Effector memory CD8-positive, alpha-beta T cell (primary cell): ENCODE results near the gene RNASE11.

ENCODE experiments used
- ATAC-seq: fragments of 150-1000 bp; cut with Tn5 transposase; replicated peaks from 2 replicates; pipeline ENCODE4 v1.10.0; 2021; ENCODE audit warnings: mild to moderate bottlenecking, moderate library complexity
- DNase-seq, 3 experiments: peaks; one replicate each; pipeline ENCODE4 v3.0.0; 2021
- H3K27ac Mint-ChIP-seq, 2 donors: one replicate each; pipeline ENCODE4 v1.8.0; 2022; ENCODE audit warnings: mild to moderate bottlenecking in 2 of 2, mixed read lengths in 2 of 2, moderate library complexity in 2 of 2
- H3K27me3 Mint-ChIP-seq, 2 donors: one replicate each; pipeline ENCODE4 v1.8.0; 2022; ENCODE audit warnings: mixed read lengths in 2 of 2
- H3K36me3 Mint-ChIP-seq: one replicate; pipeline ENCODE4 v1.8.0; 2022; ENCODE audit warnings: mild to moderate bottlenecking, moderate library complexity, mixed read lengths; ENCODE audit not compliant: insufficient read depth
- H3K4me1 Mint-ChIP-seq, 2 donors: one replicate each; pipeline ENCODE4 v1.8.0; 2022; ENCODE audit warnings: low read depth in 2 of 2, mixed read lengths in 2 of 2
- H3K4me3 Mint-ChIP-seq, 2 donors: one replicate each; pipeline ENCODE4 v1.8.0; 2022; ENCODE audit warnings: mild to moderate bottlenecking in 2 of 2, mixed read lengths in 2 of 2, moderate library complexity in 2 of 2
- H3K9me3 Mint-ChIP-seq, 2 donors: one replicate each; pipeline ENCODE4 v1.8.0; 2022; ENCODE audit warnings: mixed read lengths in 2 of 2

Gene RNASE11

GRCh38 chr14:20557212-20557542, 30.6 kb downstream of the RNASE11 start:
- no peaks in the 10 kb centered on the region for H3K4me1 Mint-ChIP-seq
- no peak overlapping the region for H3K4me3 Mint-ChIP-seq
- H3K27ac Mint-ChIP-seq: no peak overlapping the region
- DNase-seq (no peak), ATAC-seq (no peak)
- H3K27me3 Mint-ChIP-seq: peaks cover 9 to 10% of the 10 kb centered on the region in 2 donors
- H3K9me3 Mint-ChIP-seq: no peaks in the 10 kb centered on the region
- no peaks in the 10 kb centered on the region for H3K36me3 Mint-ChIP-seq

GRCh38 chr14:20556500-20557211, 31.1 kb downstream of the RNASE11 start:
- Mint-ChIP-seq H3K27me3 (peaks cover 9 to 10% of the 10 kb centered on the region in 2 donors), H3K4me1 (no peaks in the 10 kb centered on the region), H3K9me3 (no peaks in the 10 kb centered on the region), H3K4me3 (no peak overlapping the region), H3K36me3 (no peaks in the 10 kb centered on the region), H3K27ac (no peak overlapping the region)
- ATAC-seq: no peak
- DNase-seq: no peak

GRCh38 chr14:20555845-20556244, 32.0 kb downstream of the RNASE11 start:
- Mint-ChIP-seq H3K27ac (no peak overlapping the region), H3K9me3 (no peaks in the 10 kb centered on the region), H3K36me3 (no peaks in the 10 kb centered on the region)

GRCh38 chr14:20553024-20553423, 34.8 kb downstream of the RNASE11 start:
- Mint-ChIP-seq H3K4me3 (no peak overlapping the region), H3K36me3 (no peaks in the 10 kb centered on the region), H3K27ac (no peak overlapping the region), H3K9me3 (no peaks in the 10 kb centered on the region), H3K27me3 (peaks cover 4 to 14% of the 10 kb centered on the region in 2 donors), H3K4me1 (no peaks in the 10 kb centered on the region)
- no peak for DNase-seq
- ATAC-seq: no peak

More at GRCh38 chr14:20555845-20556244, 32.0 kb downstream of the RNASE11 start:
- Mint-ChIP-seq H3K27me3 (peaks cover 9 to 10% of the 10 kb centered on the region in 2 donors), H3K4me1 (no peaks in the 10 kb centered on the region), H3K4me3 (no peak overlapping the region)
- ATAC-seq (no peak), DNase-seq (no peak)

- Mint-ChIP-seq H3K4me1 (no peaks in the 10 kb centered on the region), H3K9me3 (no peaks in the 10 kb centered on the region), H3K27me3 (peaks cover 7 to 13% of the 10 kb centered on the region in 2 donors), H3K27ac (no peak overlapping the region), H3K36me3 (no peaks in the 10 kb centered on the region), H3K4me3 (no peak overlapping the region)
- no peak for DNase-seq
- ATAC-seq: no peak
Measured at GRCh38 chr14:20551606-20552005, 36.2 kb downstream of the RNASE11 start.

GRCh38 chr14:20550926-20551325, 36.9 kb downstream of the RNASE11 start:
- no peak overlapping the region for H3K4me3 Mint-ChIP-seq
- no peaks in the 10 kb centered on the region for H3K36me3 Mint-ChIP-seq
- no peak overlapping the region for H3K27ac Mint-ChIP-seq
- H3K9me3 Mint-ChIP-seq: no peaks in the 10 kb centered on the region
- ATAC-seq (no peak), DNase-seq (no peak)
- H3K27me3 Mint-ChIP-seq: peaks cover 12 to 20% of the 10 kb centered on the region in 2 donors
- H3K4me1 Mint-ChIP-seq: no peaks in the 10 kb centered on the region

- Mint-ChIP-seq H3K9me3 (no peaks in the 10 kb centered on the region), H3K27me3 (peaks cover 35% of the 10 kb centered on the region in 2 donors), H3K36me3 (no peaks in the 10 kb centered on the region), H3K4me3 (no peak overlapping the region), H3K4me1 (no peaks in the 10 kb centered on the region), H3K27ac (no peak overlapping the region)
- no peak for ATAC-seq
- no peak for DNase-seq
Measured at GRCh38 chr14:20548414-20549158, 39.2 kb downstream of the RNASE11 start.

GRCh38 chr14:20546877-20547276, 40.9 kb downstream of the RNASE11 start:
- H3K27ac Mint-ChIP-seq: no peak overlapping the region
- no peaks in the 10 kb centered on the region for H3K36me3 Mint-ChIP-seq
- H3K9me3 Mint-ChIP-seq: no peaks in the 10 kb centered on the region
- ATAC-seq: no peak
- H3K27me3 Mint-ChIP-seq: peaks cover 38 to 50% of the 10 kb centered on the region in 2 donors
- no peak overlapping the region for H3K4me3 Mint-ChIP-seq
- no peak for DNase-seq
- no peaks in the 10 kb centered on the region for H3K4me1 Mint-ChIP-seq

GRCh38 chr14:20539906-20540305, 47.9 kb downstream of the RNASE11 start:
- Mint-ChIP-seq H3K4me3 (no peak overlapping the region), H3K36me3 (no peaks in the 10 kb centered on the region), H3K9me3 (no peaks in the 10 kb centered on the region), H3K27me3 (peaks cover 12 to 29% of the 10 kb centered on the region in 2 donors), H3K27ac (no peak overlapping the region), H3K4me1 (no peaks in the 10 kb centered on the region)
- ATAC-seq (no peak), DNase-seq (no peak)
